ENCODE results near the gene BLOC1S4.
"Not testable (repeated sequence)": the region's sequence is repeated elsewhere in the genome, so short reads cannot be mapped to it uniquely, and the experiment has no call there.

BLOC1S4 gene

DNA sequence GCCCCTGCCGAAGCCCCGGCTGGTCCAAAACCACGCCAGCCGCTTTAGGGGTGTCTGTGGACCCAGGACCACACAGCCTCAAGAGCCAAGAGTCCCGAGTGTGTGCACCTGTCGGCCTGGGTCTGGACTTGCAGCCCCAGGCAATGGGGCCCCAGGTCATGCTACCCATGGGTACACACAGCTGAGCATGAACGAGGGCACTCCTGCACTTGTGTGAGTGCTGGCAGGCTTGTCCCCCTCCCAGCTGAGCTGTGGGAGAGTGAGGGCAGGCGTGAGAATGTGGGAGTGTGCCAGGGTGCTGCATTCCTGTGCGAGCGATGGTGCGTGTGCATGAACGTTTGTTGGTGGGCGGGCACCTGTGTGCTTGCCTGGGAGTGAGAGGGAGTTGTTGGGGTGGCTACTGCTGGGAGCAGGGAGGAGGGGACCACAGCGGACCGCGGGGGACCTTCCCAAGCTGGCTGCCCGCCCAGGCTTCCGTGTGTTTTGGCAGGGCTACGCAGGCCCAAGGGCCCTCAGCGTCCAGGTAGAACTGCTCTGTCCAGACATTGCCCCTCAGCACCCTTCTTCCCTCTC is 30.8 kb downstream of the BLOC1S4 start:
- DNase-seq: peak; percentile 79

DNA sequence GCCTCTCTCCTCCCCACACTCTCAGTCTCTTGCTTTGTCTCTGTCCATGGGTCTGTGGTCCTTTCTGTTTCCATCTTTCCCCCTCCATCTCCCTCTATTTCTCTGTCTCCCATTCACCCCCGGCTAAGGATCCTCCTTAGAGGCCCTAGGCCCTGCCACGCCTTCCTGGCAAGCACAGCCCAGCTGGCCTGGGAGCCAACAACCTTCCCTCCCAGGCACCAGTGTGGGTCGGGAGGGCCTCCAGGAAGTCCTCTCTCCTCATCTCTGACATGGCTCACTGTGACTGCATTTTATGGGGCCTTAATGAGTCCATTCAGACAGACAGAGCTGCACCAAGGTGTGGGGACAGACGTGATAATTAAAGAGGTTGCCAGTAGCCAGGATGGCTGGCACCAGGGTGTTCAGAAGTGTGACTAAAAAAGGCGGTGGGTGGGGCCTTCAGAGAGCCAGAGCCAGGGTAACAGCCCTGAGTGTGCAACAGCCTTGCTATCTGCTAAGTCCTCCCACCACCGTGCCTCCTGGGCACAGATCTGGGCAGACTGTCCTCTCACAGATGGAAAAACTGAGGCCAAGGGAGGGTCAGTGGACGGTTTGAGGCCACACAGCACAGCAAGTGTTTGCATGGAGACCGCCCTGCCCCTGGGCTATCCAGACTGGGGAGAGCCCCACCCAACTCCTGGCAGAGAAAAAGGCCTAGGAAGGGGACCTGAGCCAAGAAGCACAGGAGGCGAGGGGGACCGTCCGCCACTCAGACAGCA is 31.5 kb downstream of the BLOC1S4 start:
- DNase-seq: peak; percentile 82

DNA sequence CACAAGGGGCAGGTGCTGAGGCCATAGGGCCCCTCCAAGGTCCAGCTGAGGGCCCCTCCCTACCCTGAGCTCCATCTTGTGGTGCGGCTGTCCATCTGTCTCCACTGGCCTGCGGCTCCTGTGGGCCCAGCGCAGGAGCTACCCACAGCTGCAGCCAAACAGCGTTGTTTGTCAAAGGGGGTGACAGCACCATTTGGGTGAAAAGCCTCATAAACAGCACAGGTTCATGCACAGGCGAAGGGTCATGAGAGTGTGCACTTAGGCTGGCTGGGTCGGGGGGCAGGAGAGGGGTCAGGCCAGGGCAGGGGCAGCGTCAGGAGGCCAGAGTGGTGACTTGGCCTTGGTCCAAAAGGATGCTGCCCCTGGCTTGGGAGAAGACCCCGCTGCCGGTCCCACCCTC is 32.3 kb downstream of the BLOC1S4 start:
- DNase-seq: no peak

DNA sequence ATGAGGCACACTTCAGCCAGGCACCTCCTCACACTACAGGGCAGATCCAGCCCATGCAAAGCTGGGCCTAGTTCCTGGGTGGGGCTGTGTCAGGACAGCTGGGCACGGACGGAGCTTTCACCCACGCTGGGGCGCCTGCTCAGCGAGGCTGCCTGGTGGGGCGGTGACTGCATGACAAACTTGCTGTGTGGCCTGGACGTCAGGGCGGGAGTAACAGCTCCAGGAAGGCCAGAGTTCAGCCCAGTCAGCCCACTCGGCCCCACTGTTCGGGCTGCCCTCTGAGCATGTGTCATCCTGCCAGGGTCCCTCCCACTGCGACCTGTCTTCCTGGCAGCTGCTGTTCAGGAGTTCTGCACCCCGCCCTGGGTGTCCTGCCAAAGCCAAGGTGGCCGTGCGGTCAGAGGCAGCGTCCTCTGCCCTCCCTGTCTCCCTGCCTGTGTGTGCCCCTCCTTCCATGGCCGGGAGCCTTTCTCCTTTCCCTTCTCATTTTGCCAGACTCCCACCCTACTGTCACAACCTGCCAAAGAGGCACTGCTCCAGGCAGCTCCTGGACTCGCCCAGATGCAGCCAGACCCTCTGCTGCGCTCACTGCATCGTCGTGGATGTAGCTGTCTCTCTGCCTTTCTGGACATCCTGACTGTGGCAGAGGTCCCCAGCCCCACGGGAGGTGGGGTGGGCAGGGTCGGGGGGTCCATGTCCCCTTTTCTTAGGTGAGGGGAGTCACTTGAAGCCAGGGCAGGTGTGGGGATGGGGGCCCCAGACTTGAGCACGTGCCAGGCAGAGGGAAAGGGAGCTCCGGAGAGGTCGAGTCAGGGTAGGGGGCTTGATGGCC is 33.6 kb downstream of the BLOC1S4 start:
- no peak for DNase-seq

DNA sequence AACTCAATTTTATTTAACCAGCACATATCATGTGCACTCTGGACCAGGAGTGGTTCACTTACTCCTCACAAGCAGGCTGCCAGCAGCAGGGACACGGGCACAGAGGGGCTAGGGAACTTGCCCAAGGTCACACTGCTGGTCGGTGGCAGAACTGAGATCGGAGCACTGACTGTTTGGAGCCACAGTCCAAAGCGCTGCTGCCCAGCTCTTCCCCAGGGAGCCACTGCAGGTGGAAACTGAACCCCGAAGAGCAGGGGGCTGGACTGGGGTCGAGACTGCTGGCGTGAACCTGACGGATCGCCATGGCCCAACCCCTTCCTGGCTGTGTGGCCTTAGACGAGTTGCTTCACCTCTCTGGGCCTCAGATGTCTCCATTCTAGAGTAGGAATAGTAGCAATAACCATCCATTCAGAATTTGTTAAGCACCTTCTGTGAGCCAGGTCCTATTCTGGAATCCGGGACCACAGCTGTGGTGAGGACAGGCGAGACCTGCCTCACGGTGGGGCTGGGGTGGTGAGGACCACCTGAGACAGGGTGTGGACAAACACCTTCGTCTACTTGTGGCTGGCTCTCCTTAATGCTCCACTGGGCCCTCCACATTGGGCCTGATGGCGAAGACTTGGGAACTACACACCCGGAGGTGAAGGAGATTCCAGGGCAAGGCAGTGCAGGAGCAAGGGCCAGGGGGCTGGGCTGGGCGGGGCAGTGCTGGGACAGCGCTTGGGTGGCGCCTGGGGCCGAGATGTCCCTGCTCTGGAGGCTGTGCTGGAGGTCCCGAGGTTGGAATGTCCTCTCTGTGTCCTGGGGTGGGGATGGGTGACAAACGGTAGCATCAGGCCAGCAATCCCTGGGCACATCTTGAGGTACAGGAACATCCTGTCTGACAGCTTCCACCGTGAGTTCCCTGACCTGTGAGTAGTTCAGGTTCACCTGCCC is 34.6 kb downstream of the BLOC1S4 start:
- DNase-seq: no peak

DNA sequence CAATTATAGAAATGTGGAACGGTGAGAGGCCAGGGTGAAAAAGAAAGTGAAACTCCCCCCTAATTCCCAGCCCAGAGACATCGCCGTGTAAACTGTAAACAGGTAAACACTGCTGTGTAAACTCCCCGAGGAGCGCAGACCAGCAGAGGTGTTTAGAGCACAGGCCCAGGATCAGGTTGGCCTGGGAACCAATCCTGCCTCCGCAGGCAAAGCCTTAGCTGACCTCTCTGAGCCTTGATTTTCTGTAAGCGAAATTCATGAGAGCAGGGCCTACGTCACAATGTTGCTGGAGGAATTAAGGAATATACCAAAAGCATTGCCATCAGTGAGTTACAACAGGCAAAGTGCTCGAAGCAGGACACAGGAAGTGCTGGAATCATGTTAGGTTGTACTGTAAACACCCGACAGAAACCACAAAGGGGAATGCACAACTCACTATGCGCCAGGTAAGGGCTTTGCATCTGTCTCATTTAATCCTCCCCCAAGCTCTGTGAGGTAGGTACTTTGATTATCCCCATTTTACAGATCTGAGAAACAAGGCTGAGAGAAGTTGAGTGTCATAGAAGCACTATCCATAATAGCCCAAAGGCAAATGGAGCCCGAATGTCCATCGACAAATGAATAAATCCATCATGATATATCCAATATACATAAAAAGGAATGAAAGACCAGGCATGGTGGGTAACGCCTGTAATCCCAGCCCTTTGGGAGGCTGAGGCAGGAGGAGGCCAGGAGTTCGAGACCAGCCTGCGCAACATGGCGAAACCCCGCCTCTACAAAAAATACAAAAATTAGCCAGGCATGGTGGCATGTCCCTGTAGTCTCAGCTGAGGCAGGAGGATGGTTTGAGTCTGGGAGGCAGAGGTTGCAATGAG is 35.9 kb downstream of the BLOC1S4 start:
- DNase-seq: no peak

DNA sequence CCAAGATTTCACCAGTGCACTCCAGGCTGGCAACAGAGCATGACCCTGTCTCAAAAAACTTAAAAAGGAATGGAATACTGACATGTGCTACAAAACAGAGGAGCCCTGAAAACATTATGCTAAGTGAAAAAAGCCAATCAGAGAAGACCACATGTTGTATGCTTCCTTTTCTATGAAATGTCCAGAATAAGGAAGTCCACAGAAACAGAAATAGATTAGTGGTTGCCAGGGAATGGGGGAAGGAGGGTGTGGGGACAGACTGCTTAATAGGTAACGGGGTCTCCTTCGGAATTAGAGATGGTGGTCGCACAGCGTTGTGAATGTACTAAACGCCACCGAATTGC is 36.5 kb downstream of the BLOC1S4 start:
- DNase-seq: no peak

DNA sequence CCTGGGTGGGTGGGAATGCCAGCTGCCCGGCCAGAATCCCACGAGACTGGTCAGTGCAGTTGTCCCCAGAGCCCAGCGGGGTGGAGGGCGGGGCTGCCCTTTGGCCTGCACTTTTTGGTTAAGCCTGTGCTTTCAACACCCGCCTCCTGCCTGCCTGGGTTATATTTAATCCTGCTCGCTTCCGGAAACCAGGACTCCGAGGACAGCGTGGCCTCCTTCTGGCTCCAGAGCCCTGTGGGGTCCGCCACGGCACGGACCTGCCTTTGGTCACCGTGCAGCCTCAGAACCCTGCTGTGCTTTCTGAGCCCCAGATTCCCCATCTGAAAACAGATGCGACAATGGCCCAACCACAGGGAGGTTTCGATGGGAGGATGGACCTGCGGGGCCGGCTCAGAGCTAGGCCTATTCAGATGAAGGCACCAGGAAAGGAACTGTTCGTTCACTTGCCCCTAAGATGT is 37.2 kb downstream of the BLOC1S4 start:
- DNase-seq: no peak

DNA sequence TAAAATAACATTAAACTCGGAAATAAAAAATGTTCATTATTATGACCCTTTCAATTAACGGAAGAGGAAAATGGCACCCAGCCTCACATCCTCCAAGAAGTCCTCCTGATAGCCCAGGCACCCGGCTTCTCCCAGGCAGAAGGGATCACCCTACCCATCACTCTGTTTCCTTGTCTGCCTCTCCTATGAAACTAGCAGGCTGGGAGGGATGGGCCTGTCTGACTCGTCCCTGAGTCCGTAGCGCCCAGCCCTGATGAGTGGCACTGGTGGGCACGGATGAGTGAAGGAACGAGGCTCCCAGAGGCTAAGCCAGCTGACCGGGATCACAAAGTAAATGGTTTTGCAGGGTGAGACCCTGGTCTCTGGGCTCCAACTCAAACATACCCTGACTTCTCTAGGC is 37.9 kb downstream of the BLOC1S4 start:
- DNase-seq: no peak

DNA sequence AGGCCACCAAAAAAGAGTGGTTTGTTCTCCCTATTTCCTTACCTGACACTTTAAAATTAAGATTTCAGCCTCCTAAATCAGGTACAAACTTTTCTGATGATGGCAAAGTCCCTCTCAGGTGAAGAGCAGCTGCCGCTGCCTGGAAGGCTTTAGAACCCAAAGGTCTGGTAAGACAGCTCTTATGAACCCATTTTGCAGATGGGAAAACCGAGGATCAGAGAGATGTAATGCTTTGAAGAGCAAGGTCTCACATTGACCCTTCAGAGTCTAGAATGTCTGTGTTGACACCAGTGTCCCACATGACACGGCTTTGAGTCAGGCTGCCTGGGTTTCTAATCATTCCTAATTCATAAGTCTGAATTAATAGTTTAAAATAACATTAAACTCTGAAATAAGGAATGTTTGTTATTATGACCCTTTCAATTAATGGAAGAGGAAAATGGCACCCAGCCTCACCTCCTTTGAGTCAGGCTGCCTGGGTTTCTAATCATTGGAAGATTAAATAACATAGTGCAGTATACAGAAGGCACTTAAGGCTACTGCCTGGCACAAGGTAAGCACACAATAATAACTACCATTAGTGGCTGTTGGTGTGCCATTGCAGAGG is 38.6 kb downstream of the BLOC1S4 start:
- no peak for DNase-seq

DNA sequence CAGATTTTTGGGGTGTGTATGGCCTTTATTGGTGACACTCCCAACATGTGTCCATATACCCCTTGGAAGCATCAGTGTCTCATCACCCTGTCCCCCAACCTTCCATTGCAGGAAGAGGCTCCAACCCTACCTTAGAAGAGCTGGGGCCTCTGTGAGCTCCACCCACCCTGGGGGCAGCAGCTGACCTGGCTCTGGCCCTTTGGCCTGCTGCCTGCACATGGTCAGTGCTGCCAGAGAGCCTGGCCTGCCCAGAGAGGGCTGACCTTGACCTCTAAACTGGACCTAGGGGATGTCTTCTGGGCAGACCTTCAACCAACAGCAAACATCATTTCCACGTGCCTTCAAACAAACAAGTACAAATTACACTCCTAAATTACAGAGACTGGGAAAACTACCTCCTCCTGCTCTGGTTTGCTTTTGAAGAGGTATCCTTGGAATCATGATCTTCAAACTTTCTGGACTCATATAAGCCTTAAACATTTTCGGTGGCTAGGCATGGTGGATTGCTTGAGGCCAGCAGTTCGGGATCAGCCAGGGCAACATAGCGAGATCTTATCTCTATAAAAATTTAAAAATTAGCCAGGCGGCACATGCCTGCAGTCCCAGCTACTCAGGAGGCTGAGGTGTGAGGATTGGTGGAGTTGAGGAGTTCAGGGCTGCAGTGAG is 39.2 kb downstream of the BLOC1S4 start:
- DNase-seq: no peak

DNA sequence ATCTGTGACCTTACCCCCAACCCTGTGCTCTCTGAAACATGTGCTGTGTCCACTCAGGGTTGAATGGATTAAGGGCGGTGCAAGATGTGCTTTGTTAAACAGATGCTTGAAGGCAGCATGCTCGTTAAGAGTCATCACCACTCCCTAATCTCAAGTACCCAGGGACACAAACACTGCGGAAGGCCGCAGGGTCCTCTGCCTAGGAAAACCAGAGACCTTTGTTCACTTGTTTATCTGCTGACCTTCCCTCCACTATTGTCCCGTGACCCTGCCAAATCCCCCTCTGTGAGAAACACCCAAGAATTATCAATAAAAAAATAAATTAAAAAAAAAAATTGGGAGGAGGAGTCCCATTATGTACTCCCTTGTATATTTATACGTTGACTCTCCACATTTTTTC is 40.4 kb downstream of the BLOC1S4 start:
- DNase-seq: not testable (repeated sequence)

DNA sequence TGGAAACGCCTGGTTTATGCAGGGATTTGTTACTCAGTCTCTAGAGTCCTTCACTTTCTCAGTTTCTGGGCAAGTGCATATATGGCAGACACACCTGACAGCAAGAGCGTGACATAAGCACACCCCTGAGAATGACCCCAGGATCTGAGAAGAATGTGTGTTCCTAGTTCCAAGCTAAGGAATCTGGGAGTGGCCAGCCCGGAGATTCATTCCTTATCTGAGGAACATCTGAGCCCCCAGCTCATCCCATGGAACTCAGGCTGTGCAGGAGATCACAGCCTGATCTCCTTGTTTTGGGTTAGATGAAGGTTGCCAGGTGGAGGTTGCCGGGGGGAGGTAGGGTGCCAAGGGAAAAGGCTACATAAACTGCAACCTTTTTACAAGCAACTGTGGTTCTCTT is 42.8 kb downstream of the BLOC1S4 start:
- no peak for DNase-seq

DNA sequence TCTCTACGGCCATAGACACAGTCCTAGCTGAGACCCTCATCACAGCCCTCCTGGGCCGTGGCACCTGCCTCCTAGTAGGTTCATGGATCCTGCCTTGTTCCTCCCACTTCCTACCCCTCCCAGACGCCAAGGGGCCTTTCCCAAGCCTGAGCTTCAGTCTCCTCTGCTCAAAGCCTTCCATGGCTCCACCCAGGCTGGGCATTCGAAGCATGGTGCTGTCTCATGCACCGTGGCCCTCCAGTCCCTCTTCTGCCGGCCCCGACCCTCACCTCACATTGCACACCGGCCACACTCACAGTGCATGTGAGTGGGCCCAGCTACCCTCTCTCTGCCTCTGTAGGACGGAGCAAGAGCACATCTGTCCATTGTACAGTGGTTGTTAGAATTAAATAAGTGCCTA is 44.9 kb downstream of the BLOC1S4 start:
- DNase-seq: no peak

DNA sequence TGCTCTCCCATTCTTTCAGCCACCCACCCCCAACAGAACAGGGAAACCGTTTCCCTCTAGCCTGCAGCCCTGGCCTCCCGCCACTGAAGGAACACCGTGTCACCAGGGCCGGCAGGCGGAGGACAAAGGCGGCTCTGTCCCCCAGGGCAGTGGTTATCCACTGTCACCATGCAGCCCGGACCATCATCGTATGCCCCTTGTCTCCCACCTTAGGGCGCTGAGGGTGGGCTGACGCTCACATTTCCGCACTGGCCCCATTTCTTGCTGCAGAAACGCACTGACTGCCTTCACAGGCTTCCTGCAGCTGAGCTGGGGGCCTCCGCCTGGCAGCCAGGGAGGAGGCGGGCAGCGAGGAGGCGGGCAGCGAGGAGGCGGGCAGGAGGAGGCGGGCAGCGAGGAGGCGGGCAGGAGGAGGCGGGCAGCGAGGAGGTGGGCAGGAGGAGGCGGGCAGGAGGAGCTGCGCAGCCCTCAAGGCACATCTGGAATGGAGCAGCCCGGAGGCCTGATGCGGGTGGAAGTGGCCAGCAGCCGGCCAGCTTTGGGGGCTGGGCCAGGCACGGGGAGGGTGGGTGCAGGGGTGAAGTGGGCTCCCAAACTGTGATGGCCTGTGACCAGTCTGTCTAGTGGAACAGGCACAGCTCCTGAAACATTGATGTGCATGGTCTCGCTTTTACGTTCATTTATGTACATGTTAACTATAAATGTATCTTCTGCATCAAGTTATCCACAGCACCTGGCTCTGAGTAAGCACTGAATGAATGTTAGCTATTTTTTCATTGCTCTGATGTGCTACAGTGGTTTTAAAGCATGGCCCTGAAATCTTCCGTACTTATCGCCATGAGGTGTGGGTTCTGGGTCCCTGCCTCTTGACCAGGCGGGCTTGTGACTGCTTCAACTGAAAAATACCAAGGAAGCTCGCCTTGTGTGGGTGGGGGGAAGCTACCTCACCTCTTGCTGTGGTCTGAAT is 46.0 kb downstream of the BLOC1S4 start:
- DNase-seq: peak; percentile 65

DNA sequence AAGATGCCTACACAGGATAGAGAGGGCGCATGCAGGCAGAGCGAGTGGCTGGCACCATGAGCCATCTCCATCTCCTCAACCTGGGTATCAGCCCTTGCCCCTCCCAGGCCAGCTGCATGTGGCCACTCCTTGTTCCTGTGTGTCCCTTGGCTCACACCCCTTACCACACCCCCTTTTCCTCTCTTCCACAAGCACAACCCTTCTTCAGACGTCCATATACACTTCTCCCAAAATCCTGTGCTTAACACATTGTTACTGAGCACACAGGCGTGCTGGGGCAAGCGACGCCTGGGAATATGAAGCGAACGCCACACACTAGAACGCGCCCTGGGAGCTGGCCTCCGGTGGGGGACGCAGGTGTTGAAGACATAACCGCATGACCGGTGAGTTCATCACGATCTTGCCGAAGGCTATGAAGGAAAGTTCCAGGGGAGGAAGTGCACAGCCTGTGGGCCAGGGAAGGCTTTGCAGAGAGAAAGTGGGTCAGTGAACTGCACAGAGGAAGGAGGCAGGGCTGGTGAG is 47.4 kb downstream of the BLOC1S4 start:
- peak; percentile 77 for DNase-seq

DNA sequence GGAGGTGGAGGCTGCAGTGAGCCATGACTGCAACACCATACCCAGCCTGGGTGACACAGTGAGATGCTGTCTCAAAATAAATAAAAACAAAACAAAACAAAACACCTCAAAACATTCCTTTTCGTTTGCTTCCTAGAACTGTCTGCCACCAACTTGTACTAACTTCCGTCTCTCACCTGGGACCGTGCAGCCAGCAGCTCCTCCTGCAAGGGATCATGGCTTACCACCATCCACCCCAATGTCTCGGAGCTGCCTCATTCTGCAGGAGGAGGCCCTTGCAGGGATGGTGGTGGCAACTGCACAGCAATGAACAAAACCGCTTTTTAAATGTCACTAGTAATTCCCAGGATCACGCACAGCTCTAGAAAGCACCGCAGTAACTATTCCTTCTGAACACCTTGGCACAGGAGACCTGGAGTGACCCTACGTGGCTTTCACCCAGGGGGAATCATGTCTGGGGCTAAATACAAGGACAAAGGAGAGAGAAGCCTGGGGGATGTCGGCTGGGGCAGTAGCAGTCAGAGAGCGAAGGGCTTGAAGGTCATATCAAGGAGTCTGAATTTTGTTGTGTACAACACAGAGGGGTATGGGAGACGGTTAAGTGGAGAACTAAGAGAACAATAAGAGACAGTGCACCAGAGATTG is 49.1 kb downstream of the BLOC1S4 start:
- DNase-seq: no peak

DNA sequence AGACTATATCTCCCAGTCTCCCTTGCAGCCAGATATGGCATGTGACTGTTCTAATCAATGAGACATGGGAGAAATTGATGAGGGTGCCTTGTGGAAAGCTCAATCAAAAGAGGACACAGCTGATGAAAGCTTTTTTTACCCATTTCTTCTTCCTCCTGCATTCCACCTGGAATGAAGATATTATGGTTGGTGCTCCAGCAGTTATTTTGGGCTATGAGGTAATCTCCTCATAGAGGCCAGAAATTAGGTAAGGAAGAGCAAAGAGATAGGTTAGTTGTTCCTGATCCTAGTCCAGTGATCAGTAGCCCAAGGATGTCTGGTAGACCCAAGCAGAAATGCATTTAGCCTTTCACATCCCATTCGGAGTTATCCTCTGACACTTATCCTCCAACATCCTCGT is 49.7 kb downstream of the BLOC1S4 start:
- no peak for DNase-seq
